ENCODE measurements around the gene OCA2.

Gene OCA2

GRCh38 chr15:27989838-27990237, 109.3 kb downstream of the OCA2 start:
- Histone ChIP-seq H3K9ac (ENCODE audit: low read depth, low read length) (no peak overlapping the region), H3K36me3 (ENCODE audit: insufficient read depth, low read length) (no peaks in the 10 kb centered on the region), H3K9me3 (ENCODE audit: insufficient read depth, low read depth, low read length) (no peaks in the 10 kb centered on the region), H3K27ac (ENCODE audit: low read depth, low read length) (no peak overlapping the region), H3K4me3 (ENCODE audit: low read length) (no peak overlapping the region), H3K27me3 (ENCODE audit: insufficient read depth, low read length) (no peaks in the 10 kb centered on the region), H3K4me1 (ENCODE audit: insufficient read depth, low read length) (no peaks in the 10 kb centered on the region)
- 95% methylated on average over 4 of the region's 4 CpGs for WGBS

GRCh38 chr15:27989427-27989826, 109.7 kb downstream of the OCA2 start:
- no peak overlapping the region for H3K9ac ChIP-seq (ENCODE audit: low read depth, low read length)
- H3K9me3 ChIP-seq (ENCODE audit: insufficient read depth, low read depth, low read length), result no peaks in the 10 kb centered on the region
- no peak overlapping the region for H3K27ac ChIP-seq (ENCODE audit: low read depth, low read length)
- no peak overlapping the region for H3K4me3 ChIP-seq (ENCODE audit: low read length)
- H3K36me3 ChIP-seq (ENCODE audit: insufficient read depth, low read length), result no peaks in the 10 kb centered on the region
- no peaks in the 10 kb centered on the region for H3K27me3 ChIP-seq (ENCODE audit: insufficient read depth, low read length)
- H3K4me1 ChIP-seq (ENCODE audit: insufficient read depth, low read length), result no peaks in the 10 kb centered on the region
- 86% methylated on average over 13 of the region's 13 CpGs for WGBS

- Histone ChIP-seq H3K9ac (ENCODE audit: low read depth, low read length) (no peak overlapping the region), H3K9me3 (ENCODE audit: insufficient read depth, low read depth, low read length) (no peaks in the 10 kb centered on the region), H3K27ac (ENCODE audit: low read depth, low read length) (no peak overlapping the region), H3K36me3 (ENCODE audit: insufficient read depth, low read length) (no peaks in the 10 kb centered on the region), H3K4me1 (ENCODE audit: insufficient read depth, low read length) (no peaks in the 10 kb centered on the region), H3K27me3 (ENCODE audit: insufficient read depth, low read length) (no peaks in the 10 kb centered on the region), H3K4me3 (ENCODE audit: low read length) (no peak overlapping the region)
- WGBS, result 90% methylated on average over 13 of the region's 13 CpGs
These were observed 114.0 kb downstream of the OCA2 start for GRCh38 chr15:27985099-27985498.

GRCh38 chr15:27983496-27983895, 115.6 kb downstream of the OCA2 start:
- Histone ChIP-seq H3K4me1 (ENCODE audit: insufficient read depth, low read length) (no peaks in the 10 kb centered on the region), H3K27me3 (ENCODE audit: insufficient read depth, low read length) (no peaks in the 10 kb centered on the region), H3K36me3 (ENCODE audit: insufficient read depth, low read length) (no peaks in the 10 kb centered on the region), H3K9ac (ENCODE audit: low read depth, low read length) (no peak overlapping the region), H3K4me3 (ENCODE audit: low read length) (no peak overlapping the region), H3K27ac (ENCODE audit: low read depth, low read length) (no peak overlapping the region), H3K9me3 (ENCODE audit: insufficient read depth, low read depth, low read length) (no peaks in the 10 kb centered on the region)
- 92% methylated on average over 9 of the region's 9 CpGs for WGBS

GRCh38 chr15:27977696-27978095, 121.4 kb downstream of the OCA2 start:
- Histone ChIP-seq H3K27me3 (ENCODE audit: insufficient read depth, low read length) (no peaks in the 10 kb centered on the region), H3K4me3 (ENCODE audit: low read length) (no peak overlapping the region), H3K9ac (ENCODE audit: low read depth, low read length) (no peak overlapping the region)

GRCh38 chr15:27973886-27974285, 125.2 kb downstream of the OCA2 start:
- H3K27me3 ChIP-seq (ENCODE audit: insufficient read depth, low read length), result no peaks in the 10 kb centered on the region
- no peaks in the 10 kb centered on the region for H3K36me3 ChIP-seq (ENCODE audit: insufficient read depth, low read length)
- H3K27ac ChIP-seq (ENCODE audit: low read depth, low read length), result no peak overlapping the region
- no peaks in the 10 kb centered on the region for H3K9me3 ChIP-seq (ENCODE audit: insufficient read depth, low read depth, low read length)
- no peaks in the 10 kb centered on the region for H3K4me1 ChIP-seq (ENCODE audit: insufficient read depth, low read length)
- H3K9ac ChIP-seq (ENCODE audit: low read depth, low read length), result no peak overlapping the region
- no peak overlapping the region for H3K4me3 ChIP-seq (ENCODE audit: low read length)

More at GRCh38 chr15:27977696-27978095, 121.4 kb downstream of the OCA2 start:
- Histone ChIP-seq H3K36me3 (ENCODE audit: insufficient read depth, low read length) (no peaks in the 10 kb centered on the region), H3K4me1 (ENCODE audit: insufficient read depth, low read length) (no peaks in the 10 kb centered on the region), H3K9me3 (ENCODE audit: insufficient read depth, low read depth, low read length) (no peaks in the 10 kb centered on the region), H3K27ac (ENCODE audit: low read depth, low read length) (no peak overlapping the region)
- WGBS, result 92% methylated on average over 3 of the region's 4 CpGs

GRCh38 chr15:27970661-27971392, 128.3 kb downstream of the OCA2 start:
- WGBS, result 94% methylated on average over 24 of the region's 24 CpGs

GRCh38 chr15:27967541-27967940, 131.6 kb downstream of the OCA2 start:
- WGBS, result 92% methylated on average over 13 of the region's 13 CpGs
- no peaks in the 10 kb centered on the region for H3K9me3 ChIP-seq (ENCODE audit: insufficient read depth, low read depth, low read length)
- no peaks in the 10 kb centered on the region for H3K27me3 ChIP-seq (ENCODE audit: insufficient read depth, low read length)

More at GRCh38 chr15:27970661-27971392, 128.3 kb downstream of the OCA2 start:
- no peaks in the 10 kb centered on the region for H3K9me3 ChIP-seq (ENCODE audit: insufficient read depth, low read depth, low read length)
- no peak overlapping the region for H3K27ac ChIP-seq (ENCODE audit: low read depth, low read length)
- no peaks in the 10 kb centered on the region for H3K27me3 ChIP-seq (ENCODE audit: insufficient read depth, low read length)
- no peaks in the 10 kb centered on the region for H3K4me1 ChIP-seq (ENCODE audit: insufficient read depth, low read length)
- H3K4me3 ChIP-seq (ENCODE audit: low read length), result no peak overlapping the region
- no peaks in the 10 kb centered on the region for H3K36me3 ChIP-seq (ENCODE audit: insufficient read depth, low read length)
- no peak overlapping the region for H3K9ac ChIP-seq (ENCODE audit: low read depth, low read length)

GRCh38 chr15:27965546-27965945, 133.6 kb downstream of the OCA2 start:
- Histone ChIP-seq H3K9ac (ENCODE audit: low read depth, low read length) (no peak overlapping the region), H3K36me3 (ENCODE audit: insufficient read depth, low read length) (no peaks in the 10 kb centered on the region), H3K4me3 (ENCODE audit: low read length) (no peak overlapping the region), H3K4me1 (ENCODE audit: insufficient read depth, low read length) (no peaks in the 10 kb centered on the region), H3K27ac (ENCODE audit: low read depth, low read length) (no peak overlapping the region), H3K27me3 (ENCODE audit: insufficient read depth, low read length) (no peaks in the 10 kb centered on the region), H3K9me3 (ENCODE audit: insufficient read depth, low read depth, low read length) (no peaks in the 10 kb centered on the region)
- 92% methylated on average over 6 of the region's 6 CpGs for WGBS

More at GRCh38 chr15:27967541-27967940, 131.6 kb downstream of the OCA2 start:
- Histone ChIP-seq H3K9ac (ENCODE audit: low read depth, low read length) (no peak overlapping the region), H3K4me3 (ENCODE audit: low read length) (no peak overlapping the region), H3K27ac (ENCODE audit: low read depth, low read length) (no peak overlapping the region), H3K4me1 (ENCODE audit: insufficient read depth, low read length) (no peaks in the 10 kb centered on the region), H3K36me3 (ENCODE audit: insufficient read depth, low read length) (no peaks in the 10 kb centered on the region)

- H3K9ac ChIP-seq (ENCODE audit: low read depth, low read length), result no peak overlapping the region
- no peaks in the 10 kb centered on the region for H3K36me3 ChIP-seq (ENCODE audit: insufficient read depth, low read length)
- no peak overlapping the region for H3K4me3 ChIP-seq (ENCODE audit: low read length)
- no peaks in the 10 kb centered on the region for H3K4me1 ChIP-seq (ENCODE audit: insufficient read depth, low read length)
- 90% methylated on average over 1 of the region's 1 CpG for WGBS
- no peaks in the 10 kb centered on the region for H3K9me3 ChIP-seq (ENCODE audit: insufficient read depth, low read depth, low read length)
- no peak overlapping the region for H3K27ac ChIP-seq (ENCODE audit: low read depth, low read length)
- no peaks in the 10 kb centered on the region for H3K27me3 ChIP-seq (ENCODE audit: insufficient read depth, low read length)
These were observed 137.3 kb downstream of the OCA2 start for GRCh38 chr15:27961801-27962200.

GRCh38 chr15:27958911-27959578, 140.1 kb downstream of the OCA2 start:
- Histone ChIP-seq H3K27ac (ENCODE audit: low read depth, low read length) (no peak overlapping the region), H3K36me3 (ENCODE audit: insufficient read depth, low read length) (no peaks in the 10 kb centered on the region), H3K27me3 (ENCODE audit: insufficient read depth, low read length) (no peaks in the 10 kb centered on the region), H3K9me3 (ENCODE audit: insufficient read depth, low read depth, low read length) (no peaks in the 10 kb centered on the region), H3K4me1 (ENCODE audit: insufficient read depth, low read length) (no peaks in the 10 kb centered on the region; the same call in 1 of the 2 replicates), H3K4me3 (ENCODE audit: low read length) (no peak overlapping the region), H3K9ac (ENCODE audit: low read depth, low read length) (no peak overlapping the region)
- WGBS, result 85% methylated on average over 9 of the region's 10 CpGs

All from HUES64 (cell line).